Islet precursor cell (in vitro differentiated cells): ENCODE results near the gene CCDC120.

ENCODE experiments used
- DNase-seq: peaks from one replicate; pipeline ENCODE4 v3.0.0-alpha.2; 2018

Gene CCDC120

DNA sequence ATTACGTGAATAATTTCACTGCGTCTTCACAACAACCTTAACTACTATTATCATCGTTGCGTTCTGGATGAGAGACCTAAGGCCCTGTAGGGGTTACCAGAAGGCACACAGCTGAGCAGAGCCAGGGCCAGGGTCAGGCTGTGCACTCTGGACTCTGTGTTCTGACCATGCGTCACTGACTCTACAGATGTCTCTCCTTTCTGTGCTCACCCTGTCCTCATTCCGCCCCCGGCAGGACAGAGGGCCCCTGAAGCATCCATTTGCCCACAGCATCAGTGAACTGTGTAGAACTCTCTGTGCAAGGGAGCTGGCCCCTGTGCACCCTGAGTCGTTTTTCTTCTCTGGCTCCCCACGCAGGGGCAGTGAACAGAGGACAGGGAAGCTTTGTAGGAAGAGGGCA is 43.4 kb downstream of the CCDC120 start:
- no peak for DNase-seq

DNA sequence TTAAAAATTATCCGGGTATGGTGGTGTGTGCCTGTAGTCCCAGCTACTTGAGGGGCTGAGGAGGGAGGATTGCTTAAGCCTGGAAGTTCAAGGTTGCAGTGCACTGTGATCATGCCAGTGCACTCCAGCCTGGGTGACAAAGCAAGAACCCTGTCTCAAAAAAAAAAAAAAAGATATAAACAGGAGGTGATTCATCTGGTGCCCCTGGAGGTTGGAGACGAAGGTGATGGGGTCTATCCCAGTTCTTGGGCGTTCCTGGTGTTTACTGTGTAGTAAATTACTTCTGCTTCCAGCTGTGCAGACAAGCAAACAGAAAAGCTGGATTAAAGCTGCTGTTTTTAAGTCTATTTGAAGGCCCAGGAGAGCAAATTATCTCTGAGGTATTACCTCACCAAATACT is 44.8 kb downstream of the CCDC120 start:
- no peak for DNase-seq

GRCh38 chrX:49106296-49106695 is 47.5 kb downstream of the CCDC120 start:
- no peak for DNase-seq

GRCh38 chrX:49106930-49107329 is 48.1 kb downstream of the CCDC120 start:
- peak; percentile 68 for DNase-seq

DNA sequence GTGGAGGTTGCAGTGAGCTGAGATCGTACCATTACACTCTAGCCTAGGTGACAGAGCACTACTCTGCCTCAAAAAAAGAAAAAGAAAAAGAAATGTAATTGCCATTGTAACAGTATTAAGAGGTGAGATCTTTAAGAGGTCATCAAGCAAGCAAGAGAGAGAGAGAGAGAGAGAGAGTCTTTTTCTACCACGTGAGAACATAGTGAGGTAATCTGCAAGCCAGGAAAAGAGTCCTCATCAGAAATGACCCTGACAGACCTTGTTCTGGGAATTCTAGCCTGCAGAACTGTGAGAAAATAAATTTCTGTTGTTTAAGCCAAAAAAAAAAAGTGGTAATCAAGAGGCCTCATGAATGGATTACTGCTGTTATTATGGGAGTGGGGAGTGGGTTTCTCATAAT is 49.8 kb downstream of the CCDC120 start:
- DNase-seq, result no peak

- no peak for DNase-seq
Measured at GRCh38 chrX:49110417-49110816, 51.6 kb downstream of the CCDC120 start.

- no peak for DNase-seq
Measured at GRCh38 chrX:49111791-49112190, 53.0 kb downstream of the CCDC120 start.

GRCh38 chrX:49116076-49116475 is 57.3 kb downstream of the CCDC120 start:
- no peak for DNase-seq

- no peak for DNase-seq
Measured at GRCh38 chrX:49116716-49117115, 57.9 kb downstream of the CCDC120 start.

- DNase-seq, result no peak
Measured at GRCh38 chrX:49117581-49117980, 58.8 kb downstream of the CCDC120 start.
